HL-60 (cell line): Measurements from ENCODE around the gene IGF2R.
"Not testable (repeated sequence)": the region's sequence is repeated elsewhere in the genome, so short reads cannot be mapped to it uniquely, and the experiment has no call there.

ENCODE experiments used
- DNase-seq, 2 experiments: peaks; one replicate each; pipeline ENCODE4 v3.0.0-alpha.2; 2010 to 2020; ENCODE audit warnings: low read depth in 1 of 2, low spot score in 1 of 2
- H3K27ac ChIP-seq: fragments of 250-450 bp; sonication (Bioruptor Pico); replicated peaks from 2 replicates; pipeline ENCODE4 v1.5.1; 2020; ENCODE audit warnings: mild to moderate bottlenecking, moderate library complexity
- H3K27me3 ChIP-seq: fragments of 250-450 bp; sonication (Bioruptor Pico); 2 replicates; pipeline ENCODE4 v1.5.1; 2021; ENCODE audit warnings: mild to moderate bottlenecking, moderate library complexity; ENCODE audit not compliant: insufficient read depth, poor library complexity, severe bottlenecking
- H3K4me3 ChIP-seq: replicated peaks from 2 replicates; pipeline ENCODE4 v1.5.1; 2011; ENCODE audit warnings: mild to moderate bottlenecking, control low read depth, low read length; ENCODE audit not compliant: insufficient read depth
- CTCF ChIP-seq: IDR thresholded peaks from one replicate; pipeline ENCODE4 v1.5.1; 2011; ENCODE audit warnings: low read length, control low read depth, inconsistent platforms; ENCODE audit not compliant: insufficient read depth
- GABPA ChIP-seq: IDR thresholded peaks from 2 replicates; pipeline ENCODE4 v1.6.1; 2012; ENCODE audit warnings: low read depth
- POLR2AphosphoS5 ChIP-seq: IDR thresholded peaks from 2 replicates; pipeline ENCODE4 v1.6.1; 2012; ENCODE audit warnings: low read depth
- SPI1 ChIP-seq: IDR thresholded peaks from 2 replicates; pipeline ENCODE4 v1.6.1; 2012; ENCODE audit warnings: low read depth, mild to moderate bottlenecking, borderline replicate concordance
- TF ChIP-seq, protein P1 (sequence below): IDR thresholded peaks from 2 replicates; pipeline ENCODE4 v1.6.1; 2012; ENCODE audit warnings: low read depth; ENCODE audit not compliant: insufficient replicate concordance

The IGF2R gene

DNA sequence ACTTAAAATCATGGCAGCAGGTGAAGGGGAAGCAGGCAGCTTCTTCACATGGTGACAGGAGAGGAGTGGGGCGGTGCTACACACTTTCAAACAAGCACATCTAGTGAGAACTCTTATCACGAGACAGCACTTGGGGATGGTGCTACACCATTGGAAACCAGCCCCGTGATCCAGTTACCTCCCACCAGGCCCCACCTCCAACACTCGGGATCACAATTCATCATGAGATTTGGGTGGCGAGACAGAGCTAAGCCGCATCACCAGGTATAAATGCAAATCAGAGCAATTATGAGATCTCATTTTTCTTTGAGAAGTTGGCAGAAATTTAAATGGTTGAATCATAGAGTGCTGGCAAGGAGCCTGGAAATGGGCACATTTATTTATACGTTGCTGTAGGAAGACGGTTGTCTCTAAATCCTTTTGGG is 31.4 kb downstream of the IGF2R start:
- Histone ChIP-seq H3K27me3 (no peaks in the 10 kb centered on the region), H3K27ac (no peak overlapping the region), H3K4me3 (no peak overlapping the region)
- TF ChIP-seq CTCF: no peak
- DNase-seq: no peak

DNA sequence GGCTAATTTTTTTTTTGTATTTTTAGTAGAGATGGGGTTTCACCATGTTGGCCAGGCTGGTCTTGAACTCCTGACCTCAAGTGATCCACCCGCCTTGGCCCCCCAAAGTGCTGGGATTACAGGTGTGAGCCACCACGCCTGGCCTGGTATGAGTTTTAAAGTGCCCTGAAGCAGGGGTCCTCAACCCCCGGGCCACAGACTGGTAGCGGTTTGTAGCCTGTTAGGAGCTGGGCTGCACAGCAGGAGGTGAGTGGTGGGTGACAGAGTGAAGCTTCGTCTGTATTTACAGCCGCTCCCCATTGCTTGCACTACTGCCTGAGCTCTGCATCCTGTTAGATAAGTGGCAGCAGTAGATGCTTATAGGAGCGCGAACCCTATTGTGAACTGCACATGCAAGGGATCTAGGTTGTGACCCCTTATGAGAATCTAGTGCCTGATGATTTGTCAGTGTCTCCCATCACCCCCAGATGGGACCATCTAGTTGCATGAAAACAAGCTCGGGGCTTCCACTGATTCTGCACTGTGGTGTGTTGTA is 32.1 kb downstream of the IGF2R start:
- DNase-seq, H3K4me3 ChIP-seq, H3K27me3 ChIP-seq, H3K27ac ChIP-seq: not testable (repeated sequence)

- TF ChIP-seq SPI1 (no peak), CTCF (no peak), GABPA (no peak), POLR2AphosphoS5 (no peak)
- TF ChIP-seq, protein P1, sequence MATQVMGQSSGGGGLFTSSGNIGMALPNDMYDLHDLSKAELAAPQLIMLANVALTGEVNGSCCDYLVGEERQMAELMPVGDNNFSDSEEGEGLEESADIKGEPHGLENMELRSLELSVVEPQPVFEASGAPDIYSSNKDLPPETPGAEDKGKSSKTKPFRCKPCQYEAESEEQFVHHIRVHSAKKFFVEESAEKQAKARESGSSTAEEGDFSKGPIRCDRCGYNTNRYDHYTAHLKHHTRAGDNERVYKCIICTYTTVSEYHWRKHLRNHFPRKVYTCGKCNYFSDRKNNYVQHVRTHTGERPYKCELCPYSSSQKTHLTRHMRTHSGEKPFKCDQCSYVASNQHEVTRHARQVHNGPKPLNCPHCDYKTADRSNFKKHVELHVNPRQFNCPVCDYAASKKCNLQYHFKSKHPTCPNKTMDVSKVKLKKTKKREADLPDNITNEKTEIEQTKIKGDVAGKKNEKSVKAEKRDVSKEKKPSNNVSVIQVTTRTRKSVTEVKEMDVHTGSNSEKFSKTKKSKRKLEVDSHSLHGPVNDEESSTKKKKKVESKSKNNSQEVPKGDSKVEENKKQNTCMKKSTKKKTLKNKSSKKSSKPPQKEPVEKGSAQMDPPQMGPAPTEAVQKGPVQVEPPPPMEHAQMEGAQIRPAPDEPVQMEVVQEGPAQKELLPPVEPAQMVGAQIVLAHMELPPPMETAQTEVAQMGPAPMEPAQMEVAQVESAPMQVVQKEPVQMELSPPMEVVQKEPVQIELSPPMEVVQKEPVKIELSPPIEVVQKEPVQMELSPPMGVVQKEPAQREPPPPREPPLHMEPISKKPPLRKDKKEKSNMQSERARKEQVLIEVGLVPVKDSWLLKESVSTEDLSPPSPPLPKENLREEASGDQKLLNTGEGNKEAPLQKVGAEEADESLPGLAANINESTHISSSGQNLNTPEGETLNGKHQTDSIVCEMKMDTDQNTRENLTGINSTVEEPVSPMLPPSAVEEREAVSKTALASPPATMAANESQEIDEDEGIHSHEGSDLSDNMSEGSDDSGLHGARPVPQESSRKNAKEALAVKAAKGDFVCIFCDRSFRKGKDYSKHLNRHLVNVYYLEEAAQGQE: no peak
- H3K27me3 ChIP-seq: no peaks in the 10 kb centered on the region
- no peak for DNase-seq
- H3K4me3 ChIP-seq: no peak overlapping the region
- no peak overlapping the region for H3K27ac ChIP-seq
Measured at GRCh38 chr6:160002882-160003281, 34.0 kb downstream of the IGF2R start.

- Histone ChIP-seq H3K27me3 (no peaks in the 10 kb centered on the region), H3K27ac (no peak overlapping the region), H3K4me3 (no peak overlapping the region)
- TF ChIP-seq GABPA: no peak
- no peak for TF ChIP-seq CTCF
- TF ChIP-seq SPI1: no peak
- TF ChIP-seq POLR2AphosphoS5: no peak
- TF ChIP-seq, protein P1: no peak
- no peak for DNase-seq
Measured at GRCh38 chr6:160004018-160004417, 35.1 kb downstream of the IGF2R start.
